Measurements from ENCODE around the gene CAMK2D.

GRCh38 chr4:113503691-113504090, 257.8 kb downstream of the CAMK2D start:
- TF ChIP-seq, protein P1, sequence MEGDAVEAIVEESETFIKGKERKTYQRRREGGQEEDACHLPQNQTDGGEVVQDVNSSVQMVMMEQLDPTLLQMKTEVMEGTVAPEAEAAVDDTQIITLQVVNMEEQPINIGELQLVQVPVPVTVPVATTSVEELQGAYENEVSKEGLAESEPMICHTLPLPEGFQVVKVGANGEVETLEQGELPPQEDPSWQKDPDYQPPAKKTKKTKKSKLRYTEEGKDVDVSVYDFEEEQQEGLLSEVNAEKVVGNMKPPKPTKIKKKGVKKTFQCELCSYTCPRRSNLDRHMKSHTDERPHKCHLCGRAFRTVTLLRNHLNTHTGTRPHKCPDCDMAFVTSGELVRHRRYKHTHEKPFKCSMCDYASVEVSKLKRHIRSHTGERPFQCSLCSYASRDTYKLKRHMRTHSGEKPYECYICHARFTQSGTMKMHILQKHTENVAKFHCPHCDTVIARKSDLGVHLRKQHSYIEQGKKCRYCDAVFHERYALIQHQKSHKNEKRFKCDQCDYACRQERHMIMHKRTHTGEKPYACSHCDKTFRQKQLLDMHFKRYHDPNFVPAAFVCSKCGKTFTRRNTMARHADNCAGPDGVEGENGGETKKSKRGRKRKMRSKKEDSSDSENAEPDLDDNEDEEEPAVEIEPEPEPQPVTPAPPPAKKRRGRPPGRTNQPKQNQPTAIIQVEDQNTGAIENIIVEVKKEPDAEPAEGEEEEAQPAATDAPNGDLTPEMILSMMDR (IDR thresholded peaks at IDR 0.05): no peak
- TF ChIP-seq POLR2A (IDR thresholded peaks at IDR 0.05): no peak

All from thyroid gland (tissue), 4 donors.